Ectodermal cell (in vitro differentiated cells): ENCODE data around the gene ADAMTS17.

ENCODE experiments used
- H3K27ac ChIP-seq: 2 replicates; pipeline ENCODE4 v1.7.0; 2013; ENCODE audit warnings: mild to moderate bottlenecking, low read depth, low read length; ENCODE audit not compliant: insufficient read depth, poor library complexity, severe bottlenecking
- H3K27me3 ChIP-seq: 2 replicates; pipeline ENCODE4 v1.7.0; 2013; ENCODE audit warnings: mild to moderate bottlenecking, low read length; ENCODE audit not compliant: insufficient read depth, control insufficient read depth, poor library complexity, severe bottlenecking
- H3K36me3 ChIP-seq: one replicate; pipeline ENCODE4 v1.7.0; 2013; ENCODE audit warnings: low read length; ENCODE audit not compliant: control insufficient read depth, insufficient read depth
- H3K4me1 ChIP-seq: one replicate; pipeline ENCODE4 v1.7.0; 2013; ENCODE audit warnings: low read length; ENCODE audit not compliant: control insufficient read depth, insufficient read depth
- H3K4me3 ChIP-seq: 2 replicates; pipeline ENCODE4 v1.7.0; 2013; ENCODE audit warnings: low read depth, low read length, control low read depth; ENCODE audit not compliant: insufficient read depth
- H3K9me3 ChIP-seq: 2 replicates; pipeline ENCODE4 v1.7.0; 2013; ENCODE audit warnings: mild to moderate bottlenecking, low read length, moderate library complexity; ENCODE audit not compliant: control insufficient read depth
- WGBS, 2 experiments: methylation state at CpG; one replicate each; pipeline ENCODE4 v1.1.7; 2013; ENCODE audit warnings: missing lambda C conversion rate in 2 of 2; 5-methylcytosine and 5-hydroxymethylcytosine counted together

ADAMTS17 gene

GRCh38 chr15:100224206-100225185, 117.3 kb downstream of the ADAMTS17 start:
- 72 to 77% methylated on average over 11 of the region's 11 CpGs for WGBS, 2 experiments
- Histone ChIP-seq H3K27ac (no peak overlapping the region), H3K4me1 (no peaks in the 10 kb centered on the region), H3K9me3 (no peaks in the 10 kb centered on the region), H3K4me3 (no peak overlapping the region), H3K27me3 (no peaks in the 10 kb centered on the region), H3K36me3 (no peaks in the 10 kb centered on the region)

- WGBS, 2 experiments, result 91 to 95% methylated on average over 8 of the region's 8 CpGs
- Histone ChIP-seq H3K27me3 (no peaks in the 10 kb centered on the region), H3K4me1 (no peaks in the 10 kb centered on the region), H3K4me3 (no peak overlapping the region), H3K27ac (no peak overlapping the region), H3K9me3 (no peaks in the 10 kb centered on the region), H3K36me3 (no peaks in the 10 kb centered on the region)
Observed at GRCh38 chr15:100222349-100222715, 119.4 kb downstream of the ADAMTS17 start.

GRCh38 chr15:100221471-100222348, 120.1 kb downstream of the ADAMTS17 start:
- 90 to 91% methylated on average over 21 to 22 of the region's 22 CpGs for WGBS, 2 experiments
- no peaks in the 10 kb centered on the region for H3K36me3 ChIP-seq
- no peak overlapping the region for H3K4me3 ChIP-seq
- H3K4me1 ChIP-seq, result no peaks in the 10 kb centered on the region
- H3K27me3 ChIP-seq, result no peaks in the 10 kb centered on the region
- no peaks in the 10 kb centered on the region for H3K9me3 ChIP-seq
- H3K27ac ChIP-seq, result no peak overlapping the region

GRCh38 chr15:100220058-100220768, 121.6 kb downstream of the ADAMTS17 start:
- 88 to 91% methylated on average over 13 to 14 of the region's 14 CpGs for WGBS, 2 experiments
- Histone ChIP-seq H3K36me3 (no peaks in the 10 kb centered on the region), H3K4me3 (no peak overlapping the region), H3K27ac (no peak overlapping the region), H3K4me1 (no peaks in the 10 kb centered on the region), H3K27me3 (no peaks in the 10 kb centered on the region), H3K9me3 (no peaks in the 10 kb centered on the region)

- WGBS, 2 experiments, result 89 to 97% methylated on average over 5 of the region's 5 CpGs
- H3K36me3 ChIP-seq, result no peaks in the 10 kb centered on the region
- no peak overlapping the region for H3K27ac ChIP-seq
- no peaks in the 10 kb centered on the region for H3K27me3 ChIP-seq
- no peak overlapping the region for H3K4me3 ChIP-seq
- no peaks in the 10 kb centered on the region for H3K9me3 ChIP-seq
- H3K4me1 ChIP-seq, result no peaks in the 10 kb centered on the region
Observed at GRCh38 chr15:100218434-100218833, 123.3 kb downstream of the ADAMTS17 start.

- Histone ChIP-seq H3K4me1 (no peaks in the 10 kb centered on the region), H3K9me3 (no peaks in the 10 kb centered on the region), H3K27ac (no peak overlapping the region), H3K4me3 (no peak overlapping the region), H3K36me3 (no peaks in the 10 kb centered on the region), H3K27me3 (no peaks in the 10 kb centered on the region)
- 95% methylated on average over 8 of the region's 8 CpGs for WGBS, 2 experiments
Observed at GRCh38 chr15:100216182-100216581, 125.6 kb downstream of the ADAMTS17 start.

- no peaks in the 10 kb centered on the region for H3K36me3 ChIP-seq
- no peaks in the 10 kb centered on the region for H3K27me3 ChIP-seq
- WGBS, 2 experiments, result 90 to 93% methylated on average over 3 of the region's 3 CpGs
- H3K4me1 ChIP-seq, result no peaks in the 10 kb centered on the region
- no peak overlapping the region for H3K4me3 ChIP-seq
- H3K9me3 ChIP-seq, result no peaks in the 10 kb centered on the region
- H3K27ac ChIP-seq, result no peak overlapping the region
Observed at GRCh38 chr15:100215843-100216169, 126.0 kb downstream of the ADAMTS17 start.

GRCh38 chr15:100215031-100215842, 126.5 kb downstream of the ADAMTS17 start:
- WGBS, 2 experiments, result 94 to 96% methylated on average over 13 of the region's 13 CpGs
- H3K9me3 ChIP-seq, result no peaks in the 10 kb centered on the region
- H3K36me3 ChIP-seq, result no peaks in the 10 kb centered on the region
- H3K4me3 ChIP-seq, result no peak overlapping the region
- no peaks in the 10 kb centered on the region for H3K4me1 ChIP-seq
- no peaks in the 10 kb centered on the region for H3K27me3 ChIP-seq
- H3K27ac ChIP-seq, result no peak overlapping the region
